ENCODE measurements around the gene METTL21A.

The METTL21A gene

GRCh38 chr2:207621501-207622039, 3.6 kb downstream of the METTL21A start:
- DNase-seq = no peak

- no peak for DNase-seq
Observed at GRCh38 chr2:207619764-207620203, 5.4 kb downstream of the METTL21A start.

GRCh38 chr2:207617011-207617671, 8.1 kb downstream of the METTL21A start:
- no peak for DNase-seq

GRCh38 chr2:207616185-207616584, 9.0 kb downstream of the METTL21A start:
- no peak for DNase-seq

- no peak for DNase-seq
Observed at GRCh38 chr2:207614824-207615223, 10.4 kb downstream of the METTL21A start.

GRCh38 chr2:207612714-207613113, 12.5 kb downstream of the METTL21A start:
- no peak for DNase-seq

GRCh38 chr2:207606829-207607228, 18.4 kb downstream of the METTL21A start:
- DNase-seq = no peak

- DNase-seq = no peak
Observed at GRCh38 chr2:207606399-207606798, 18.8 kb downstream of the METTL21A start.

- DNase-seq = no peak
Observed at GRCh38 chr2:207603486-207603885, 21.7 kb downstream of the METTL21A start.

GRCh38 chr2:207601774-207602173, 23.4 kb downstream of the METTL21A start:
- DNase-seq = no peak

GRCh38 chr2:207600231-207600630, 25.0 kb downstream of the METTL21A start:
- DNase-seq = no peak

- no peak for DNase-seq
Observed at GRCh38 chr2:207599636-207600035, 25.6 kb downstream of the METTL21A start.

GRCh38 chr2:207594731-207595130, 30.5 kb downstream of the METTL21A start:
- DNase-seq = no peak

GRCh38 chr2:207594264-207594663, 30.9 kb downstream of the METTL21A start:
- no peak for DNase-seq

- no peak for DNase-seq
Observed at GRCh38 chr2:207593277-207593676, 31.9 kb downstream of the METTL21A start.

- DNase-seq = no peak
Observed at GRCh38 chr2:207589143-207589542, 36.1 kb downstream of the METTL21A start.

GRCh38 chr2:207587305-207587704, 37.9 kb downstream of the METTL21A start:
- no peak for DNase-seq

GRCh38 chr2:207584952-207585351, 40.2 kb downstream of the METTL21A start:
- no peak for DNase-seq

GRCh38 chr2:207571370-207571769, 53.8 kb downstream of the METTL21A start:
- no peak for DNase-seq

- no peak for DNase-seq
Observed at GRCh38 chr2:207567671-207568070, 57.5 kb downstream of the METTL21A start.

GRCh38 chr2:207565736-207566500, 59.3 kb downstream of the METTL21A start:
- DNase-seq = no peak

Data from amniotic stem cell (primary cell).